ENCODE results near the gene FTCD. TPM values are rescaled to one million over a fixed set of nuclear protein-coding genes. Genes with fewer than 3 reads are reported as not detected.

Gene FTCD
- total and polyA plus RNA-seq, 9 of the 15 experiments (the other 6 are each of a cell fraction or from before 2014, with no cell fraction given), result 0.11 to 1.6 (median 0.67) TPM; not detected in 5

- no peak for FAIRE-seq
- Histone ChIP-seq H3K79me2 (ENCODE audit: control insufficient read depth, insufficient read depth, low read length) (no peaks in the 10 kb centered on the region), H3K9me3 (replicated peaks; ENCODE audit: control insufficient read depth, insufficient read depth, low read depth, low read length) (no peaks in the 10 kb centered on the region), H3K9ac (ENCODE audit: insufficient read depth in 1 of 2, low read depth in 2 of 2, low read length in 2 of 2) (no peak overlapping the region), H3K4me2 (ENCODE audit: insufficient read depth, low read length) (no peak overlapping the region), H3K27me3 (ENCODE audit: control insufficient read depth in 2 of 2, insufficient read depth in 2 of 2, low read length in 2 of 2) (peaks cover 26 to 55% of the 10 kb centered on the region in 2 experiments; a peak in 4 of 5 replicates), H3K27ac (ENCODE audit: extremely low read depth, low read depth, low read length) (no peak overlapping the region), H3K9me1 (ENCODE audit: control insufficient read depth, insufficient read depth, low read length) (no peaks in the 10 kb centered on the region), H3K36me3 (ENCODE audit: control insufficient read depth, insufficient read depth, low read length) (no peaks in the 10 kb centered on the region), H4K20me1 (replicated peaks; ENCODE audit: control insufficient read depth, insufficient read depth, low read length) (0 out of 2 replicates have a peak, but pooled peaks cover 6% of the 10 kb centered on the region), H3K4me3 (no peak overlapping the region), H2AFZ (ENCODE audit: low read depth, low read length) (no peak overlapping the region), H3K4me1 (replicated peaks in 1 of 2; ENCODE audit: control insufficient read depth in 2 of 2, insufficient read depth in 2 of 2, low read length in 2 of 2) (peaks cover 0 to 11% of the 10 kb centered on the region in 2 experiments; a peak in 2 of 5 replicates)
- POLR2A ChIA-PET, result no interaction called here
- CTCF ChIA-PET (ENCODE audit: low intra/inter-chr PET ratio), result no interaction called here
- ATAC-seq, result no peak
- peak in 1 of 4 experiments; percentile 16 for DNase-seq (ENCODE audit: extremely low read depth in 1 of 4, low spot score in 3 of 4)
- no peak for TF ChIP-seq ZFP30 (CRISPR knock-in tag; IDR thresholded peaks at IDR 0.05; ENCODE audit: borderline replicate concordance)
- TF ChIP-seq EGR1 (conservative IDR thresholded peaks at IDR 0.05), result no peak
- TF ChIP-seq RAD51 (IDR thresholded peaks at IDR 0.05; ENCODE audit: borderline replicate concordance, low read depth), result peak; percentile 21; the same call in 1 of the 2 replicates
- no peak for TF ChIP-seq FOXP1 (CRISPR knock-in tag; IDR thresholded peaks at IDR 0.05)
- no peak for TF ChIP-seq PBX2 (CRISPR knock-in tag; IDR thresholded peaks at IDR 0.05; ENCODE audit: low read depth)
- TF ChIP-seq PBX2 (tag; conservative IDR thresholded peaks at IDR 0.05; ENCODE audit: low read depth), result no peak
- TF ChIP-seq ZNF780A (CRISPR knock-in tag; IDR thresholded peaks at IDR 0.05), result no peak
- no peak for TF ChIP-seq NRF1 (conservative IDR thresholded peaks at IDR 0.05 in 1 of 2, IDR thresholded peaks at IDR 0.05 in 1 of 2)
- TF ChIP-seq CTCF (IDR thresholded peaks at IDR 0.05 in 2 of 3, conservative IDR thresholded peaks at IDR 0.05 in 1 of 3; ENCODE audit: insufficient read depth in 2 of 3, low read depth in 1 of 3, low read length in 3 of 3), result no peak
- no peak for TF ChIP-seq RB1 (IDR thresholded peaks at IDR 0.05; ENCODE audit: low read depth)
- TF ChIP-seq MCM7 (IDR thresholded peaks at IDR 0.05), result no peak
- TF ChIP-seq, protein P1, sequence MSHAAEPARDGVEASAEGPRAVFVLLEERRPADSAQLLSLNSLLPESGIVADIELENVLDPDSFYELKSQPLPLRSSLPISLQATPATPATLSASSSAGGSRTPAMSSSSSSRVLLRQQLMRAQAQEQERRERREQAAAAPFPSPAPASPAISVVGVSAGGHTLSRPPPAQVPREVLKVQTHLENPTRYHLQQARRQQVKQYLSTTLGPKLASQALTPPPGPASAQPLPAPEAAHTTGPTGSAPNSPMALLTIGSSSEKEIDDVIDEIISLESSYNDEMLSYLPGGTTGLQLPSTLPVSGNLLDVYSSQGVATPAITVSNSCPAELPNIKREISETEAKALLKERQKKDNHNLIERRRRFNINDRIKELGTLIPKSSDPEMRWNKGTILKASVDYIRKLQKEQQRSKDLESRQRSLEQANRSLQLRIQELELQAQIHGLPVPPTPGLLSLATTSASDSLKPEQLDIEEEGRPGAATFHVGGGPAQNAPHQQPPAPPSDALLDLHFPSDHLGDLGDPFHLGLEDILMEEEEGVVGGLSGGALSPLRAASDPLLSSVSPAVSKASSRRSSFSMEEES (CRISPR knock-in tag; IDR thresholded peaks at IDR 0.05), result peak; percentile 70
- TF ChIP-seq, protein P2, sequence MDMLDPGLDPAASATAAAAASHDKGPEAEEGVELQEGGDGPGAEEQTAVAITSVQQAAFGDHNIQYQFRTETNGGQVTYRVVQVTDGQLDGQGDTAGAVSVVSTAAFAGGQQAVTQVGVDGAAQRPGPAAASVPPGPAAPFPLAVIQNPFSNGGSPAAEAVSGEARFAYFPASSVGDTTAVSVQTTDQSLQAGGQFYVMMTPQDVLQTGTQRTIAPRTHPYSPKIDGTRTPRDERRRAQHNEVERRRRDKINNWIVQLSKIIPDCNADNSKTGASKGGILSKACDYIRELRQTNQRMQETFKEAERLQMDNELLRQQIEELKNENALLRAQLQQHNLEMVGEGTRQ (CRISPR knock-in tag; IDR thresholded peaks at IDR 0.05), result 0 out of 2 replicates have a peak, but pooled peaks have one; percentile 10
- no peak for TF ChIP-seq ARHGAP35 (IDR thresholded peaks at IDR 0.05; ENCODE audit: partially characterized antibody)
- 6% methylated on average over 11 of the region's 11 CpGs for WGBS (ENCODE audit: insufficient coverage, low coverage, missing lambda C conversion rate)
- BruUV-seq (replicated peaks), result no TSS peak
- intact Hi-C loops (cut with micrococcal nuclease) (no loop called here), in situ Hi-C loops (cut with MboI) (no loop called here)
Measured at GRCh38 chr21:46092811-46093667, 62.3 kb downstream of the FTCD start.
